ENCODE measurements around the gene MPEG1.

DNA sequence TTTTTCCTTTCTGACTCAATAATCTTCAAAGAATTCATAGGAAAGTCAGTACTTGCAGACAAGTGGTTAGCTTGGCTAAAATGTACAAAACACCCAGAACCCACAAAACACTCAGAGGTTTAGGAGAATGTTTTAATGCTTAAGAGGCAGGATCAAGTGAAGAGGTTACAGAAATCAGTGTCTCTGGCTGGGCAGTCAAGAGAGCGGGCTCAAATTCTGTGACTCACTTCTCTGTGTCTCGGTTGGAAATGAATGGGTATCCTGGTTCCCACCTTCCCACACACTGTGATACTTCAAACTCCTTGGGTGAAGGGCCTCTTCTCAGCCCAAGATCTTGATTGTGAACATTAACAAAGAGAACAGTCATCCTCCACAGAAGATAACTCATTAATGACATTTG, 3.8 kb downstream of the MPEG1 start:
- TF ChIP-seq, protein P1, sequence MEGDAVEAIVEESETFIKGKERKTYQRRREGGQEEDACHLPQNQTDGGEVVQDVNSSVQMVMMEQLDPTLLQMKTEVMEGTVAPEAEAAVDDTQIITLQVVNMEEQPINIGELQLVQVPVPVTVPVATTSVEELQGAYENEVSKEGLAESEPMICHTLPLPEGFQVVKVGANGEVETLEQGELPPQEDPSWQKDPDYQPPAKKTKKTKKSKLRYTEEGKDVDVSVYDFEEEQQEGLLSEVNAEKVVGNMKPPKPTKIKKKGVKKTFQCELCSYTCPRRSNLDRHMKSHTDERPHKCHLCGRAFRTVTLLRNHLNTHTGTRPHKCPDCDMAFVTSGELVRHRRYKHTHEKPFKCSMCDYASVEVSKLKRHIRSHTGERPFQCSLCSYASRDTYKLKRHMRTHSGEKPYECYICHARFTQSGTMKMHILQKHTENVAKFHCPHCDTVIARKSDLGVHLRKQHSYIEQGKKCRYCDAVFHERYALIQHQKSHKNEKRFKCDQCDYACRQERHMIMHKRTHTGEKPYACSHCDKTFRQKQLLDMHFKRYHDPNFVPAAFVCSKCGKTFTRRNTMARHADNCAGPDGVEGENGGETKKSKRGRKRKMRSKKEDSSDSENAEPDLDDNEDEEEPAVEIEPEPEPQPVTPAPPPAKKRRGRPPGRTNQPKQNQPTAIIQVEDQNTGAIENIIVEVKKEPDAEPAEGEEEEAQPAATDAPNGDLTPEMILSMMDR (IDR thresholded peaks at IDR 0.05): no peak
- TF ChIP-seq POLR2A (IDR thresholded peaks at IDR 0.05): no peak
- no peak for TF ChIP-seq POLR2AphosphoS5 (IDR thresholded peaks at IDR 0.05)
- no peak for TF ChIP-seq EP300 (IDR thresholded peaks at IDR 0.05)
